Lower leg skin (tissue), 3 donors: ENCODE data around the gene ST8SIA4.

Source experiments
- CTCF ChIP-seq, 3 donors: fragments of 450-650 bp; IDR thresholded peaks; one replicate each; pipeline ENCODE4 v1.5.1; 2016; ENCODE audit warnings: antibody characterized with exemption in 3 of 3, mild to moderate bottlenecking in 3 of 3, moderate library complexity in 2 of 3
- POLR2A ChIP-seq, 2 donors: fragments of 450-650 bp; IDR thresholded peaks; one replicate each; pipeline ENCODE4 v1.6.1; 2016 to 2017; ENCODE audit warnings: antibody characterized with exemption in 2 of 2, mild to moderate bottlenecking in 1 of 2, moderate library complexity in 1 of 2

- TF ChIP-seq CTCF (IDR thresholded peaks at IDR 0.05) (no peak), POLR2A (IDR thresholded peaks at IDR 0.05) (no peak)
Measured at GRCh38 chr5:100787648-100788047, 115.4 kb downstream of the ST8SIA4 start.
